ENCODE measurements around the gene GCN1. TPM values are rescaled to one million over a fixed set of nuclear protein-coding genes. Genes with fewer than 3 reads are reported as not detected.

The GCN1 gene
- total RNA-seq, 1 experiment from 2014 or later = 181 TPM

DNA sequence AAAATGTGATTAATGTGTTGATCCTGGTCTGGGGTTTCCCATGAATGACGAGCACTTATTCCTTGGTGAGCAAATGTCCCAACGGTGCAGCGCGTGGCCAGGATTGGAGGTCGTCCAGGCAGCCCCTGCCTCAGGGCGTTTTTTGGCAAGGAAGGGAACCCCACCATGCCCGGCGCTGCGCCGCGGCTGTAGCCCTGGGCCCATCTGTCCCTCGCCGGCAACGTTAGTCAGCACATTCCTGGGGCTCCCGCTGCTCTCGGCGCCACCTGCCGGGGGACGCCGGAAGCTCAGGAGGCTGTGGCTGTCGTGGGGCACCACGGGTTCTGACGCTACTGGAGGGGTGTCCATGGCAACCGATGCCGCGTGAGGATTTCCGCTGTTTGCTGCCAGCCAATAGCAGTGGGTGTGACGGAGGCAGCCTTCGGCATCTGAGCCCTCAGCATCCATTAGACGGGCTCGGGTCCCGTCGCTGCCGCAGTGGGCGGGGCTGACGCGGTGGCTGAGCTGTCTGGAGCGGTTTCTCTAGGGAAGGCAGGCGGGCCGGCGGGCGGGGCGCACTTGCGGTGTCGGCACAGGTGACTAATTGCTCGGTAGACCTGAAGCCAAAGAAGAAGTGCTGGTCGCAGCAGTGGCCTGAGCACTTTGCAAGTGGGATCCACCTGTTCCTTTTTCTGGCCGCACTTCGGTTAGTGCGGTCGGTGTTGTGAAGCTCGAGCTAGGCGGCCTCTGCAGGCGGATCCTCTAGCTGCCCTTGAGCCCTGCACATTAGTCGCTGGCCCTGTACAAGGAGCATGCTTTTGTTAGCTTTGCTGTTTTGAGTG is 107.5 kb downstream of the GCN1 start (continued):
- TF ChIP-seq, protein P1, sequence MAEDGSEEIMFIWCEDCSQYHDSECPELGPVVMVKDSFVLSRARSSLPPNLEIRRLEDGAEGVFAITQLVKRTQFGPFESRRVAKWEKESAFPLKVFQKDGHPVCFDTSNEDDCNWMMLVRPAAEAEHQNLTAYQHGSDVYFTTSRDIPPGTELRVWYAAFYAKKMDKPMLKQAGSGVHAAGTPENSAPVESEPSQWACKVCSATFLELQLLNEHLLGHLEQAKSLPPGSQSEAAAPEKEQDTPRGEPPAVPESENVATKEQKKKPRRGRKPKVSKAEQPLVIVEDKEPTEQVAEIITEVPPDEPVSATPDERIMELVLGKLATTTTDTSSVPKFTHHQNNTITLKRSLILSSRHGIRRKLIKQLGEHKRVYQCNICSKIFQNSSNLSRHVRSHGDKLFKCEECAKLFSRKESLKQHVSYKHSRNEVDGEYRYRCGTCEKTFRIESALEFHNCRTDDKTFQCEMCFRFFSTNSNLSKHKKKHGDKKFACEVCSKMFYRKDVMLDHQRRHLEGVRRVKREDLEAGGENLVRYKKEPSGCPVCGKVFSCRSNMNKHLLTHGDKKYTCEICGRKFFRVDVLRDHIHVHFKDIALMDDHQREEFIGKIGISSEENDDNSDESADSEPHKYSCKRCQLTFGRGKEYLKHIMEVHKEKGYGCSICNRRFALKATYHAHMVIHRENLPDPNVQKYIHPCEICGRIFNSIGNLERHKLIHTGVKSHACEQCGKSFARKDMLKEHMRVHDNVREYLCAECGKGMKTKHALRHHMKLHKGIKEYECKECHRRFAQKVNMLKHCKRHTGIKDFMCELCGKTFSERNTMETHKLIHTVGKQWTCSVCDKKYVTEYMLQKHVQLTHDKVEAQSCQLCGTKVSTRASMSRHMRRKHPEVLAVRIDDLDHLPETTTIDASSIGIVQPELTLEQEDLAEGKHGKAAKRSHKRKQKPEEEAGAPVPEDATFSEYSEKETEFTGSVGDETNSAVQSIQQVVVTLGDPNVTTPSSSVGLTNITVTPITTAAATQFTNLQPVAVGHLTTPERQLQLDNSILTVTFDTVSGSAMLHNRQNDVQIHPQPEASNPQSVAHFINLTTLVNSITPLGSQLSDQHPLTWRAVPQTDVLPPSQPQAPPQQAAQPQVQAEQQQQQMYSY (CRISPR knock-in tag; IDR thresholded peaks at IDR 0.05) = no peak
- TF ChIP-seq, protein P2, sequence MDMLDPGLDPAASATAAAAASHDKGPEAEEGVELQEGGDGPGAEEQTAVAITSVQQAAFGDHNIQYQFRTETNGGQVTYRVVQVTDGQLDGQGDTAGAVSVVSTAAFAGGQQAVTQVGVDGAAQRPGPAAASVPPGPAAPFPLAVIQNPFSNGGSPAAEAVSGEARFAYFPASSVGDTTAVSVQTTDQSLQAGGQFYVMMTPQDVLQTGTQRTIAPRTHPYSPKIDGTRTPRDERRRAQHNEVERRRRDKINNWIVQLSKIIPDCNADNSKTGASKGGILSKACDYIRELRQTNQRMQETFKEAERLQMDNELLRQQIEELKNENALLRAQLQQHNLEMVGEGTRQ (CRISPR knock-in tag; IDR thresholded peaks at IDR 0.05) = peak; percentile 68
- TF ChIP-seq ZNF416 (CRISPR knock-in tag; IDR thresholded peaks at IDR 0.05) (no peak), ZNF671 (CRISPR knock-in tag; IDR thresholded peaks at IDR 0.05) (no peak), NR1H2 (CRISPR knock-in tag; IDR thresholded peaks at IDR 0.05) (no peak), RORB (CRISPR knock-in tag; IDR thresholded peaks at IDR 0.05) (no peak), SP1 (CRISPR knock-in tag; conservative IDR thresholded peaks at IDR 0.05) (peak; percentile 78), CREB1 (CRISPR knock-in tag; IDR thresholded peaks at IDR 0.05) (no peak), ZNF423 (CRISPR knock-in tag; IDR thresholded peaks at IDR 0.05) (0 out of 2 replicates have a peak, but pooled peaks have one; percentile 4), JUN (CRISPR knock-in tag; IDR thresholded peaks at IDR 0.05) (no peak), ZNF396 (CRISPR knock-in tag; IDR thresholded peaks at IDR 0.05; ENCODE audit: borderline replicate concordance) (no peak), OVOL2 (CRISPR knock-in tag; IDR thresholded peaks at IDR 0.05; ENCODE audit: borderline replicate concordance) (no peak), ATF1 (CRISPR knock-in tag; IDR thresholded peaks at IDR 0.05) (0 out of 2 replicates have a peak, but pooled peaks have one; percentile 18), ZNF317 (CRISPR knock-in tag; IDR thresholded peaks at IDR 0.05; ENCODE audit: borderline replicate concordance, low read depth) (no peak), SMAD3 (CRISPR knock-in tag; IDR thresholded peaks at IDR 0.05; ENCODE audit: borderline replicate concordance) (no peak), NR2C2 (CRISPR knock-in tag; IDR thresholded peaks at IDR 0.05) (no peak), TEAD1 (CRISPR knock-in tag; IDR thresholded peaks at IDR 0.05) (peak; percentile 99), GTF2I (CRISPR knock-in tag; conservative IDR thresholded peaks at IDR 0.05) (no peak), ETV6 (CRISPR knock-in tag; IDR thresholded peaks at IDR 0.05) (peak; percentile 95), TP53 (CRISPR knock-in tag; IDR thresholded peaks at IDR 0.05) (no peak)
- TF ChIP-seq, protein P3, sequence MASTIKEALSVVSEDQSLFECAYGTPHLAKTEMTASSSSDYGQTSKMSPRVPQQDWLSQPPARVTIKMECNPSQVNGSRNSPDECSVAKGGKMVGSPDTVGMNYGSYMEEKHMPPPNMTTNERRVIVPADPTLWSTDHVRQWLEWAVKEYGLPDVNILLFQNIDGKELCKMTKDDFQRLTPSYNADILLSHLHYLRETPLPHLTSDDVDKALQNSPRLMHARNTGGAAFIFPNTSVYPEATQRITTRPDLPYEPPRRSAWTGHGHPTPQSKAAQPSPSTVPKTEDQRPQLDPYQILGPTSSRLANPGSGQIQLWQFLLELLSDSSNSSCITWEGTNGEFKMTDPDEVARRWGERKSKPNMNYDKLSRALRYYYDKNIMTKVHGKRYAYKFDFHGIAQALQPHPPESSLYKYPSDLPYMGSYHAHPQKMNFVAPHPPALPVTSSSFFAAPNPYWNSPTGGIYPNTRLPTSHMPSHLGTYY (CRISPR knock-in tag; IDR thresholded peaks at IDR 0.05) = no peak
- TF ChIP-seq, protein P4, sequence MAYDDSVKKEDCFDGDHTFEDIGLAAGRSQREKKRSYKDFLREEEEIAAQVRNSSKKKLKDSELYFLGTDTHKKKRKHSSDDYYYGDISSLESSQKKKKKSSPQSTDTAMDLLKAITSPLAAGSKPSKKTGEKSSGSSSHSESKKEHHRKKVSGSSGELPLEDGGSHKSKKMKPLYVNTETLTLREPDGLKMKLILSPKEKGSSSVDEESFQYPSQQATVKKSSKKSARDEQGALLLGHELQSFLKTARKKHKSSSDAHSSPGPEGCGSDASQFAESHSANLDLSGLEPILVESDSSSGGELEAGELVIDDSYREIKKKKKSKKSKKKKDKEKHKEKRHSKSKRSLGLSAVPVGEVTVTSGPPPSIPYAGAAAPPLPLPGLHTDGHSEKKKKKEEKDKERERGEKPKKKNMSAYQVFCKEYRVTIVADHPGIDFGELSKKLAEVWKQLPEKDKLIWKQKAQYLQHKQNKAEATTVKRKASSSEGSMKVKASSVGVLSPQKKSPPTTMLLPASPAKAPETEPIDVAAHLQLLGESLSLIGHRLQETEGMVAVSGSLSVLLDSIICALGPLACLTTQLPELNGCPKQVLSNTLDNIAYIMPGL (CRISPR knock-in tag; IDR thresholded peaks at IDR 0.05) = peak; percentile 90
- TF ChIP-seq, protein P5, sequence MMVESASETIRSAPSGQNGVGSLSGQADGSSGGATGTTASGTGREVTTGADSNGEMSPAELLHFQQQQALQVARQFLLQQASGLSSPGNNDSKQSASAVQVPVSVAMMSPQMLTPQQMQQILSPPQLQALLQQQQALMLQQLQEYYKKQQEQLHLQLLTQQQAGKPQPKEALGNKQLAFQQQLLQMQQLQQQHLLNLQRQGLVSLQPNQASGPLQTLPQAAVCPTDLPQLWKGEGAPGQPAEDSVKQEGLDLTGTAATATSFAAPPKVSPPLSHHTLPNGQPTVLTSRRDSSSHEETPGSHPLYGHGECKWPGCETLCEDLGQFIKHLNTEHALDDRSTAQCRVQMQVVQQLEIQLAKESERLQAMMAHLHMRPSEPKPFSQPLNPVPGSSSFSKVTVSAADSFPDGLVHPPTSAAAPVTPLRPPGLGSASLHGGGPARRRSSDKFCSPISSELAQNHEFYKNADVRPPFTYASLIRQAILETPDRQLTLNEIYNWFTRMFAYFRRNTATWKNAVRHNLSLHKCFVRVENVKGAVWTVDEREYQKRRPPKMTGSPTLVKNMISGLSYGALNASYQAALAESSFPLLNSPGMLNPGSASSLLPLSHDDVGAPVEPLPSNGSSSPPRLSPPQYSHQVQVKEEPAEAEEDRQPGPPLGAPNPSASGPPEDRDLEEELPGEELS (CRISPR knock-in tag; IDR thresholded peaks at IDR 0.05) = peak; percentile 89
- TF ChIP-seq, protein P6, sequence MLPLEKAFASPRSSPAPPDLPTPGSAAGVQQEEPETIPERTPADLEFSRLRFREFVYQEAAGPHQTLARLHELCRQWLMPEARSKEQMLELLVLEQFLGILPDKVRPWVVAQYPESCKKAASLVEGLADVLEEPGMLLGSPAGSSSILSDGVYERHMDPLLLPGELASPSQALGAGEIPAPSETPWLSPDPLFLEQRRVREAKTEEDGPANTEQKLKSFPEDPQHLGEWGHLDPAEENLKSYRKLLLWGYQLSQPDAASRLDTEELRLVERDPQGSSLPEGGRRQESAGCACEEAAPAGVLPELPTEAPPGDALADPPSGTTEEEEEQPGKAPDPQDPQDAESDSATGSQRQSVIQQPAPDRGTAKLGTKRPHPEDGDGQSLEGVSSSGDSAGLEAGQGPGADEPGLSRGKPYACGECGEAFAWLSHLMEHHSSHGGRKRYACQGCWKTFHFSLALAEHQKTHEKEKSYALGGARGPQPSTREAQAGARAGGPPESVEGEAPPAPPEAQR (CRISPR knock-in tag; IDR thresholded peaks at IDR 0.05) = no peak
- TF ChIP-seq, protein P7, sequence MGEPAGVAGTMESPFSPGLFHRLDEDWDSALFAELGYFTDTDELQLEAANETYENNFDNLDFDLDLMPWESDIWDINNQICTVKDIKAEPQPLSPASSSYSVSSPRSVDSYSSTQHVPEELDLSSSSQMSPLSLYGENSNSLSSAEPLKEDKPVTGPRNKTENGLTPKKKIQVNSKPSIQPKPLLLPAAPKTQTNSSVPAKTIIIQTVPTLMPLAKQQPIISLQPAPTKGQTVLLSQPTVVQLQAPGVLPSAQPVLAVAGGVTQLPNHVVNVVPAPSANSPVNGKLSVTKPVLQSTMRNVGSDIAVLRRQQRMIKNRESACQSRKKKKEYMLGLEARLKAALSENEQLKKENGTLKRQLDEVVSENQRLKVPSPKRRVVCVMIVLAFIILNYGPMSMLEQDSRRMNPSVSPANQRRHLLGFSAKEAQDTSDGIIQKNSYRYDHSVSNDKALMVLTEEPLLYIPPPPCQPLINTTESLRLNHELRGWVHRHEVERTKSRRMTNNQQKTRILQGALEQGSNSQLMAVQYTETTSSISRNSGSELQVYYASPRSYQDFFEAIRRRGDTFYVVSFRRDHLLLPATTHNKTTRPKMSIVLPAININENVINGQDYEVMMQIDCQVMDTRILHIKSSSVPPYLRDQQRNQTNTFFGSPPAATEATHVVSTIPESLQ (CRISPR knock-in tag; IDR thresholded peaks at IDR 0.05) = no peak
- TF ChIP-seq, protein P8, sequence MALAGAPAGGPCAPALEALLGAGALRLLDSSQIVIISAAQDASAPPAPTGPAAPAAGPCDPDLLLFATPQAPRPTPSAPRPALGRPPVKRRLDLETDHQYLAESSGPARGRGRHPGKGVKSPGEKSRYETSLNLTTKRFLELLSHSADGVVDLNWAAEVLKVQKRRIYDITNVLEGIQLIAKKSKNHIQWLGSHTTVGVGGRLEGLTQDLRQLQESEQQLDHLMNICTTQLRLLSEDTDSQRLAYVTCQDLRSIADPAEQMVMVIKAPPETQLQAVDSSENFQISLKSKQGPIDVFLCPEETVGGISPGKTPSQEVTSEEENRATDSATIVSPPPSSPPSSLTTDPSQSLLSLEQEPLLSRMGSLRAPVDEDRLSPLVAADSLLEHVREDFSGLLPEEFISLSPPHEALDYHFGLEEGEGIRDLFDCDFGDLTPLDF (CRISPR knock-in tag; IDR thresholded peaks at IDR 0.05) = no peak
